Hepatic stellate cell (primary cell): Measurements from ENCODE around the gene EPB41L1.
A peak's percentile ranks its signal among the peaks of the same experiment; 100 is the strongest.

Experiments
- DNase-seq: peaks from one replicate; pipeline ENCODE4 v3.0.0; 2011; ENCODE audit warnings: low spot score

EPB41L1 gene

GRCh38 chr20:36196676-36197075 lies 42.1 kb downstream of the EPB41L1 start:
- DNase-seq: no peak

GRCh38 chr20:36197271-36197670 lies 42.7 kb downstream of the EPB41L1 start:
- DNase-seq: no peak

GRCh38 chr20:36199345-36200257 lies 45.1 kb downstream of the EPB41L1 start:
- DNase-seq: peak; percentile 92

- no peak for DNase-seq
Observed at GRCh38 chr20:36200451-36200850, 45.9 kb downstream of the EPB41L1 start.

GRCh38 chr20:36201198-36201597 lies 46.7 kb downstream of the EPB41L1 start:
- no peak for DNase-seq

- DNase-seq: peak; percentile 85
Observed at GRCh38 chr20:36202891-36203338, 48.4 kb downstream of the EPB41L1 start.

- DNase-seq: no peak
Observed at GRCh38 chr20:36203861-36204260, 49.3 kb downstream of the EPB41L1 start.

GRCh38 chr20:36205026-36205425 lies 50.5 kb downstream of the EPB41L1 start:
- DNase-seq: no peak

GRCh38 chr20:36206068-36206467 lies 51.5 kb downstream of the EPB41L1 start:
- DNase-seq: no peak

- DNase-seq: no peak
Observed at GRCh38 chr20:36206641-36207040, 52.1 kb downstream of the EPB41L1 start.

GRCh38 chr20:36207602-36208001 lies 53.1 kb downstream of the EPB41L1 start:
- no peak for DNase-seq

GRCh38 chr20:36208257-36208656 lies 53.7 kb downstream of the EPB41L1 start:
- no peak for DNase-seq

GRCh38 chr20:36210436-36211021 lies 56.0 kb downstream of the EPB41L1 start:
- DNase-seq: no peak

GRCh38 chr20:36213362-36213761 lies 58.8 kb downstream of the EPB41L1 start:
- DNase-seq: no peak

- peak; percentile 48 for DNase-seq
Observed at GRCh38 chr20:36214684-36215256, 60.2 kb downstream of the EPB41L1 start.

- no peak for DNase-seq
Observed at GRCh38 chr20:36215778-36216177, 61.2 kb downstream of the EPB41L1 start.

GRCh38 chr20:36216314-36217025 lies 61.9 kb downstream of the EPB41L1 start:
- DNase-seq: no peak

GRCh38 chr20:36217226-36217625 lies 62.7 kb downstream of the EPB41L1 start:
- DNase-seq: no peak

- DNase-seq: no peak
Observed at GRCh38 chr20:36218380-36219064, 64.0 kb downstream of the EPB41L1 start.

GRCh38 chr20:36219671-36220220 lies 65.2 kb downstream of the EPB41L1 start:
- DNase-seq: no peak

GRCh38 chr20:36225666-36226065 lies 71.1 kb downstream of the EPB41L1 start:
- no peak for DNase-seq
